Kidney epithelial cell (primary cell): ENCODE measurements around the gene ODC1. TPM values are rescaled to one million over a fixed set of nuclear protein-coding genes. Genes with fewer than 3 reads are reported as not detected.

Experiments used
- DNase-seq: peaks from one replicate; pipeline ENCODE4 v3.0.0-alpha.2; 2010; ENCODE audit warnings: low read depth
- H3K27me3 ChIP-seq: 2 replicates; pipeline ENCODE4 v1.6.0; 2011; ENCODE audit warnings: low read length; ENCODE audit not compliant: control insufficient read depth, insufficient read depth
- H3K36me3 ChIP-seq: 2 replicates; pipeline ENCODE4 v1.5.1; 2011; ENCODE audit warnings: low read length; ENCODE audit not compliant: control insufficient read depth, insufficient read depth
- H3K4me3 ChIP-seq: 2 replicates; pipeline ENCODE4 v1.5.1; 2011; ENCODE audit warnings: low read depth, mild to moderate bottlenecking, control low read depth, low read length
- total RNA-seq: library from RNA; depleted of rRNA; stranded (reverse); fragments of >200 nt; gene quantifications from 2 replicates; pipeline ENCODE4 v1.2.3, GENCODE V29; 2015
- TF ChIP-seq, protein P1 (sequence below): IDR thresholded peaks from 2 replicates; pipeline ENCODE4 v1.5.1; 2011; ENCODE audit warnings: mild to moderate bottlenecking, moderate library complexity, low read length, control low read depth, inconsistent platforms; ENCODE audit not compliant: insufficient read depth, poor library complexity, severe bottlenecking

The ODC1 gene
- total RNA-seq, 1 donor from 2014 or later = 394 TPM

DNA sequence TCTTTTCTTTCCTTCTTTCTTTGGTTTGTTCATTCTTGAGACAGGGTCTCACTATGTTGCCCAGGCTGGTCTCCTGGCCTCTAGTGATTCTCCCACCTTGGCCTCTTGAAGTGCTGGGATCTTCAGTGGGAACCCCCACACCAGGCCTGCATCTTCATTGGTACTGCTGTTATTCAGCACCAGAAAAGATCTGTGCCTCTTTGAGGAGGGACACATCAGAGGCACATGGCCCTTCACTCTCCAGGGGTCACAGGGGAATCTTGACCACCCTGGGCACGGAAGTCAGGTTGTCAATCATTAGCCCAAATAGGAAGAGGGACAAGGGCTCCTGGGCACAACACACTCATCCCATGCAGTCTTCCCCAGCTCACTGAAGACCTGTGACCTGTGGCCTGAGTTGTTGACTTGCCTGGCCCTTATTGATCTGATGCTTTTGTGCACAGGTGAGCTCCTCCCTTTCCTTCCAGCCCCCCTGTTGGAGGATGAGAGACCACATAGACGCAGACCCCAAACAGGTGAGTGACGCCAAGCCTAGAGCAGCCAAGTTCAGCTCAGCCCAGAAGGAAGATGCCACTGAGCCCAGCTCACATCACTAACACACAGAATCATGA, 33.0 kb upstream of the ODC1 start:
- Histone ChIP-seq H3K36me3 (no peaks in the 10 kb centered on the region), H3K4me3 (no peak overlapping the region), H3K27me3 (no peaks in the 10 kb centered on the region)
- TF ChIP-seq, protein P1, sequence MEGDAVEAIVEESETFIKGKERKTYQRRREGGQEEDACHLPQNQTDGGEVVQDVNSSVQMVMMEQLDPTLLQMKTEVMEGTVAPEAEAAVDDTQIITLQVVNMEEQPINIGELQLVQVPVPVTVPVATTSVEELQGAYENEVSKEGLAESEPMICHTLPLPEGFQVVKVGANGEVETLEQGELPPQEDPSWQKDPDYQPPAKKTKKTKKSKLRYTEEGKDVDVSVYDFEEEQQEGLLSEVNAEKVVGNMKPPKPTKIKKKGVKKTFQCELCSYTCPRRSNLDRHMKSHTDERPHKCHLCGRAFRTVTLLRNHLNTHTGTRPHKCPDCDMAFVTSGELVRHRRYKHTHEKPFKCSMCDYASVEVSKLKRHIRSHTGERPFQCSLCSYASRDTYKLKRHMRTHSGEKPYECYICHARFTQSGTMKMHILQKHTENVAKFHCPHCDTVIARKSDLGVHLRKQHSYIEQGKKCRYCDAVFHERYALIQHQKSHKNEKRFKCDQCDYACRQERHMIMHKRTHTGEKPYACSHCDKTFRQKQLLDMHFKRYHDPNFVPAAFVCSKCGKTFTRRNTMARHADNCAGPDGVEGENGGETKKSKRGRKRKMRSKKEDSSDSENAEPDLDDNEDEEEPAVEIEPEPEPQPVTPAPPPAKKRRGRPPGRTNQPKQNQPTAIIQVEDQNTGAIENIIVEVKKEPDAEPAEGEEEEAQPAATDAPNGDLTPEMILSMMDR = no peak
- no peak for DNase-seq

DNA sequence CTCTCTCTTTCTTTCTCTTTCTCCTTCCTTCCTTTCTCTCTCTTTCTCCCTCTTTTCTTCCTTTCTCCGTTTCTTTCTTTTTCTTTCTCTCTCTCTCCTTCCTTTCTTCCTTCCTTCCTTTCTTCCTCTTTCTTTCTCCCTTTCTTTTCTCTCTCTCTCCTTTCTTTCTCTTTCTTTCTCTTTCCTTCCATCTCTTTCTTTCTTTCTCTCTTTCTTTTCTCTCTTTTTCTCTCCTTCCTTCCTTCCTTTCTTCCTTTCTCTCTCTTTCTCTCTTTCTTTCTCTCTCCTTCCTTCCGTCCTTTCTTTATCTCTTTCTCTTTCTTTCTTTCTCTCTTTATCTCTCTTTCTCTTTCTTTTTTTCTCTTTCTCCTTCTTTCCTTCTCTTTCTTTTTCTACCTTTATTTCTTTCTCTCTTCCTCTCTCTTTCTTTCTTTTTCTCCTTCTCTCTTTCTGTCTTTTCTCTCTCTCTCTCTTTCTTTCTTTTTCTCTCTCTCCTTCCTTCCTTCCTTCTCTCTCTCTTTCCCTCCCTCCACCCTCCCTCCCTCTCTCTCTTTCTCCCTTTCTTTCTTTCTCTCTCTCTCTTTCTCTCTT, 32.3 kb upstream of the ODC1 start:
- H3K36me3 ChIP-seq = no peaks in the 10 kb centered on the region
- H3K4me3 ChIP-seq = no peak overlapping the region
- TF ChIP-seq, protein P1 = no peak
- no peaks in the 10 kb centered on the region for H3K27me3 ChIP-seq
- no peak for DNase-seq

DNA sequence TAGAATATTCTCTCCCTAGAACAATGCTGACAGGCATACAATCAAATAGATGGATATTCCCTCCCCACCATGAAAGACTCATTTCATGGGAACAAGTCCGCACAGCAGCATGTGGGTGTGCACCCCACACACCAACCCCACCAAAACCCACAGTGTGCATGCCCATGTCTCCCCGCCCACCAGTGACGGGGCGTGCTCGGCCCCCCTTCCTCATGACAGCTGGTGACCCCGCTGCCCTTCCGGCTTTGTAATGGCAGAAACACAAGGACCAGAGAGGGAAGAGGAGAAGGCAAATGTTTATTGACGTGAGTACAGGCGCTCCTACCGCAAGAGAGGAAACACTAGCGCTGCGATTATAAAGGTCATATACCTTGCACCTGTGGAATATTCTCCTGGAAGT, 30.8 kb upstream of the ODC1 start:
- TF ChIP-seq, protein P1 = no peak
- H3K4me3 ChIP-seq = no peak overlapping the region

DNA sequence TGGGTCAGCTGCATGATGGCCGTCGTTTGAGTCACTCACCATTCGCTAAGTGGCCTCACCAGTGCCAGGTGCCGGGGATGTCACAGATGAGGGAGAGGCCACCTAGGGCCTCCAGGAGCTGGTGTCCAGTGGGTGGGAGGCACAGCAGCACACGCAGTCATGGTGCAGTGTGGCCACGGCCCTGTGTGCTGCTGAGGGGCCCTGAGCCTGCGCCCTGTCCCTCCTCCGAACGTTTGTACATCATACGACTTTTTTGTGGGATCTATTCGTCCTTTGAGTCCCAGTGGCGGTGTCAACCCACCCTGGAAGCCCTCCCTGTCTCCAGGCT, 30.1 kb upstream of the ODC1 start:
- Histone ChIP-seq H3K4me3 (no peak overlapping the region), H3K27me3 (no peaks in the 10 kb centered on the region), H3K36me3 (no peaks in the 10 kb centered on the region)
- TF ChIP-seq, protein P1 = no peak
- DNase-seq = no peak

More for the DNA sequence above, 30.8 kb upstream of the ODC1 start:
- Histone ChIP-seq H3K36me3 (no peaks in the 10 kb centered on the region), H3K27me3 (no peaks in the 10 kb centered on the region)
- no peak for DNase-seq

DNA sequence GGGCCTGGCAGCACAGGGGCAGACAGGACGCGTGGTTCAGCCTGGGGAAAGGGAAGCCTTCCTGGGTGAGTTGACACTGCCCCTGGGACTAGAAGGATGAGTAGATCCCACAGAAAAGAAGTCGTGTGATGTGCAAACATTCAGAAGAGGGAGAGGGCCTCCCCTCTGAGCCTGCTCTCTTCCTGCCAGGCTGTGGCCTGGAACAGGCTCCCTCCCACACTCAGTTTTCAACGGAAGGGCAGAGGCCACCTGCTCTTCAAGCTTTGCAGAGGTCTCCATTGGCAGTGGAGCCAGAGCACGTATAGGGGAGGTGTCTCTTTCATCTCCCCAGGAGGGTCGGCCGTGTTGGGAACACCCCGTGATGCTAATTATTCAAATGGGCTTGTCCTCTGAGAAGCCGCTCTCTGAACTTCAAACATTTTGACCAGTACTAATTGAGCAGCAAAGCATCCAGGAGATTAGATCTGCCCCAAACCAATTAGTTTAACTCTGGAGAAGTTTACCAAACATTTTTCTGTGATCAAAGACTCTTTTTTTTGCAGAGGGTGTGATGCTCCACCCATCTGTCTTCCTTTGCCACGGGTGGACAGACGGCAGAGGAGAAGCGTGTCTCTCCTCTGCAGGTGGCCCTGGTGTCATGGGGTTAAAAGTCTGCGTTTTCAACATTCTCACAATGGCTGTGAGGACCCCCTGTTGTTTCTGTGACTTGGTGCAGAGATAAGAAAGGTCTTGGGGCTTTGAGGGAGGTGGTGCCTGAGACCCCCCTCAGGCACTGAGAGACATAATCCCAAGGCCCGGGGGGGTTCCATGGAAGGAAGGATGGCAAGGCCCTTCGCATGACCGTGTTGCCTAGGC, 29.5 kb upstream of the ODC1 start:
- TF ChIP-seq, protein P1 = no peak
- H3K27me3 ChIP-seq = no peaks in the 10 kb centered on the region
- H3K36me3 ChIP-seq = no peaks in the 10 kb centered on the region
- H3K4me3 ChIP-seq = no peak overlapping the region
- no peak for DNase-seq
